ENCODE measurements around the gene WBP4. TPM values are rescaled to one million over a fixed set of nuclear protein-coding genes. Genes with fewer than 3 reads are reported as not detected.
"Not testable (repeated sequence)": the region's sequence is repeated elsewhere in the genome, so short reads cannot be mapped to it uniquely, and the experiment has no call there.

WBP4 gene
- total RNA-seq, 6 donors from 2014 or later: 7.0 to 18.3 (median 8.9) TPM

DNA sequence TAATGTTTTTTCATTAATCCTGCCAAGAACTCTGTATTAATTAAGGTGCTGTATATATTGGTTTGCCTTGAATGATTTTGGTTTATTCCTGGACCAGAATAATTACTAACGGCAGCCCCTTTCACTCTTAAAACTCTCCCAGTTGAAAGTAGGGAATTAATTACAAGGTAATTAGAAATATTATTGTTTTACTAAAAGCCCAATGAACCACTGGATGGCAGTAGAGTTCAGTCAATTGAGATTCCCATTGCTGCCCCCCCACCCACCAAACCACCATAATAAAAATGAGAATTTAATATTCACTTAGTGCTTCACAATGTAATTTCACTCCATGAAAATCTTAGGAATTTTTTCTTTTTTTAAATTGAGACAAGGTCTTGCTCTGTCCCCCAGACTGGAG is 13.7 kb downstream of the WBP4 start:
- Histone ChIP-seq H3K4me3 (no peak overlapping the region), H3K27ac (no peak overlapping the region), H3K36me3 (peaks cover 21 to 76% (median 53%) of the 10 kb centered on the region in 4 donors), H3K9me3 (no peaks in the 10 kb centered on the region), H3K27me3 (no peaks in the 10 kb centered on the region), H3K4me1 (no peaks in the 10 kb centered on the region)
- WGBS, 2 donors: 54 to 58% methylated on average over 1 of the region's 1 CpG
- ATAC-seq (ENCODE audit: low FRiP score in 2 of 2) (peak in 1 of 2 donors; percentile 55), DNase-seq (no peak)
- TF ChIP-seq, protein P1, sequence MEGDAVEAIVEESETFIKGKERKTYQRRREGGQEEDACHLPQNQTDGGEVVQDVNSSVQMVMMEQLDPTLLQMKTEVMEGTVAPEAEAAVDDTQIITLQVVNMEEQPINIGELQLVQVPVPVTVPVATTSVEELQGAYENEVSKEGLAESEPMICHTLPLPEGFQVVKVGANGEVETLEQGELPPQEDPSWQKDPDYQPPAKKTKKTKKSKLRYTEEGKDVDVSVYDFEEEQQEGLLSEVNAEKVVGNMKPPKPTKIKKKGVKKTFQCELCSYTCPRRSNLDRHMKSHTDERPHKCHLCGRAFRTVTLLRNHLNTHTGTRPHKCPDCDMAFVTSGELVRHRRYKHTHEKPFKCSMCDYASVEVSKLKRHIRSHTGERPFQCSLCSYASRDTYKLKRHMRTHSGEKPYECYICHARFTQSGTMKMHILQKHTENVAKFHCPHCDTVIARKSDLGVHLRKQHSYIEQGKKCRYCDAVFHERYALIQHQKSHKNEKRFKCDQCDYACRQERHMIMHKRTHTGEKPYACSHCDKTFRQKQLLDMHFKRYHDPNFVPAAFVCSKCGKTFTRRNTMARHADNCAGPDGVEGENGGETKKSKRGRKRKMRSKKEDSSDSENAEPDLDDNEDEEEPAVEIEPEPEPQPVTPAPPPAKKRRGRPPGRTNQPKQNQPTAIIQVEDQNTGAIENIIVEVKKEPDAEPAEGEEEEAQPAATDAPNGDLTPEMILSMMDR (IDR thresholded peaks at IDR 0.05): peak in 5 of 6 experiments; percentile 21 to 53 (median 44)
- no peak for TF ChIP-seq POLR2AphosphoS5 (IDR thresholded peaks at IDR 0.05)

DNA sequence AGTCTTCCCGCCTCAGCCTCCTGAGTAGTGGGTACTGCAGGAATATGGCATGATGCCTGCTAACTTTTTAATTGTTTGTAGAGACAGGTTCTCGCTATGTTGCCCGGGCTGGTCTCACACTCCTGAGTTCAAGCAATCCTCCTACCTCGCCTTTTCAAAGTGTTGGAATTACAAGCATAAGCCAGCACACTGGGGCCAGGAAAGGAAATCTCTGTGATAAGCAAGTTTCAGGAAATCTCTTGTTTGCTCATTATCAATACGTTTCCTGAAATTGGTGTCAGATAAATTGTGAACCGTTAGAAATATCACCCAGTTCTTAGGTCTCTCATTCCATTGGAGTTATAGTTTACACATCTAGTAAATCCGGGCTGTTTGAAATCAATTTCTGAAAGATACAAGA is 14.2 kb downstream of the WBP4 start:
- Histone ChIP-seq H3K36me3 (peaks cover 18 to 73% (median 49%) of the 10 kb centered on the region in 4 donors), H3K9me3 (no peaks in the 10 kb centered on the region), H3K4me3 (no peak overlapping the region), H3K4me1 (no peaks in the 10 kb centered on the region), H3K27ac (no peak overlapping the region), H3K27me3 (no peaks in the 10 kb centered on the region)
- WGBS, 2 donors: 78 to 80% methylated on average over 7 of the region's 7 CpGs
- TF ChIP-seq, protein P1 (IDR thresholded peaks at IDR 0.05): no peak
- TF ChIP-seq POLR2AphosphoS5 (IDR thresholded peaks at IDR 0.05) (no peak), POLR2A (IDR thresholded peaks at IDR 0.05) (no peak), EP300 (IDR thresholded peaks at IDR 0.05) (no peak)
- DNase-seq: no peak
- ATAC-seq (ENCODE audit: low FRiP score in 2 of 2): no peak

DNA sequence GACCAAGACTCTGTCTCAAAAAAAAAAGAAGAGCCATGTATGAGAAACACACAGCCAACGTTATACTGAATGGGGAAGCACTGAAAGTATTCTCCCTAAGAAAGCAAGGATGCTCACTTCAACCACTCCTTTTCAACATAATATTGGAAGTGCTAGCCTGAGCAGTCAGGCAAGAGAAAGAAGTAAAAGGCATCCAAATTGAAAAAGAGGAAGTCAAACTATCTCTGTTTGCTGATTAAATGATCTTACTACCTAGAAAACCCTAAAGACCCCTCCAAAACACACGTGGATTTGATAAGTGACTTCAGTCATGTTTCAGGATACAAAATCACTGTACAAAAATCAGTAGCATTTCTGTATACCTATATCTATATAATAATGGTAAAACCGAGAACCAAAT is 16.2 kb downstream of the WBP4 start:
- no peaks in the 10 kb centered on the region for H3K4me1 ChIP-seq
- no peak overlapping the region for H3K27ac ChIP-seq
- no peak for TF ChIP-seq EP300 (IDR thresholded peaks at IDR 0.05)
- TF ChIP-seq POLR2AphosphoS5 (IDR thresholded peaks at IDR 0.05): no peak
- no peak for TF ChIP-seq POLR2A (IDR thresholded peaks at IDR 0.05)
- TF ChIP-seq, protein P1 (IDR thresholded peaks at IDR 0.05): no peak
- peaks cover 11 to 73% (median 44%) of the 10 kb centered on the region in 4 donors for H3K36me3 ChIP-seq
- ATAC-seq (ENCODE audit: low FRiP score in 2 of 2): no peak
- WGBS, 2 donors: 82 to 91% methylated on average over 3 of the region's 3 CpGs
- no peak for DNase-seq
- no peak overlapping the region for H3K4me3 ChIP-seq
- H3K27me3 ChIP-seq: no peaks in the 10 kb centered on the region
- H3K9me3 ChIP-seq: no peaks in the 10 kb centered on the region

DNA sequence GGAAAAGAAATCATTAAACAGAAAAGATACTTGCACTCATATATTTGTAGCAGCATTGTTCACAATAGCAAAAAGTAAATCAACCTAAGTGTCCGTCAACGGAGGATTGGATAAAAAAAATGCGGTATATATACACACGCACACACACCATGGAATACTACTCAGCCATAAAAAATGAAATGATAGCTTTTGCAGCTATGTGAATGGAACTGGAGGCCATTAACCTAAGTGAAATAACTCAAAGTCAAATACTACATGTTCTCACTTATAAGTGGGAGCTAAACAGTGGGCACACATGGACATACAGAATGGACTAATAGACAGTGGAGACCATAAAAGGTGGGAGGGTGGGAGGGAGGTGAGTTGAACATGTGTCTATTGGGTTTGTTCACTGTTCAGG is 18.4 kb downstream of the WBP4 start:
- Histone ChIP-seq H3K4me1 (no peaks in the 10 kb centered on the region), H3K27ac (no peak overlapping the region), H3K27me3 (no peaks in the 10 kb centered on the region), H3K36me3 (peaks cover 9 to 70% (median 42%) of the 10 kb centered on the region in 4 donors), H3K4me3 (no peak overlapping the region), H3K9me3 (no peaks in the 10 kb centered on the region)
- ATAC-seq (ENCODE audit: low FRiP score in 2 of 2) (no peak), DNase-seq (no peak)
- TF ChIP-seq POLR2A (IDR thresholded peaks at IDR 0.05) (no peak), EP300 (IDR thresholded peaks at IDR 0.05) (no peak), POLR2AphosphoS5 (IDR thresholded peaks at IDR 0.05) (no peak)
- TF ChIP-seq, protein P1 (IDR thresholded peaks at IDR 0.05): no peak
- WGBS, 2 donors: 96 to 100% methylated on average over 4 of the region's 4 CpGs

DNA sequence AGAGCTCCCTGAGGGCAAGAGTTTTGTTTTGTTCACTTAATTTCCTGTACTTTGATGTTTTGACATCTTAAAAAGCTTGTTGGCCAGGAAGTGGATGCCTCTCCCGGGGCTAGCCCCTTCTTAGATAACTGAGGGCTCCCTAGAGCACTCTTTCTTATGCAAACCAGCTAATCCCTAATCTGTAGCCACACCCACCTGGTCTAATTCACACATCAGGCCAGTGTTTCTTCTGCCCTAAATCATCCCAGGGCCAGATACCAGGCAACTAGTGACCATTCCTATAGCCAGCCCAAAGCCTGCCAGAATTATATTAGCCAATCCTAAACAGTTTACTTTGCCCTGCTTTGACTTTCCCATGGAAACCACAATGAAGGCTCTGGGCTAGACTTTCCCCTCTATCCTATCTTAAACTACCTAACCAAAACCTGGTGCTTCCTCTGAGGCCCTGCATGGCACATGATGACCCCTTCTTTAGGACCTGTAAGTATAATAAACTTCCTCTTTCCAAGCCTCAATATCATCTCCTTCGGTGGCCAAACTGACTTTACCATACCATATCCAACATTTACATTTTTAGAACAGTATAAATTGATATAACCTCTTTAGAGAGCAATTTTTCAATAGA is 24.8 kb downstream of the WBP4 start:
- Histone ChIP-seq H3K4me3 (no peak overlapping the region), H3K36me3 (peaks cover 0 to 35% (median 14%) of the 10 kb centered on the region in 4 donors), H3K27ac (no peak overlapping the region), H3K4me1 (no peaks in the 10 kb centered on the region), H3K27me3 (no peaks in the 10 kb centered on the region), H3K9me3 (no peaks in the 10 kb centered on the region)
- TF ChIP-seq, protein P1 (IDR thresholded peaks at IDR 0.05): no peak
- TF ChIP-seq EP300 (IDR thresholded peaks at IDR 0.05) (no peak), POLR2A (IDR thresholded peaks at IDR 0.05) (no peak), POLR2AphosphoS5 (IDR thresholded peaks at IDR 0.05) (no peak)
- no peak for ATAC-seq (ENCODE audit: low FRiP score in 2 of 2)
- DNase-seq: no peak
- 66 to 67% methylated on average over 2 of the region's 2 CpGs for WGBS, 2 donors

DNA sequence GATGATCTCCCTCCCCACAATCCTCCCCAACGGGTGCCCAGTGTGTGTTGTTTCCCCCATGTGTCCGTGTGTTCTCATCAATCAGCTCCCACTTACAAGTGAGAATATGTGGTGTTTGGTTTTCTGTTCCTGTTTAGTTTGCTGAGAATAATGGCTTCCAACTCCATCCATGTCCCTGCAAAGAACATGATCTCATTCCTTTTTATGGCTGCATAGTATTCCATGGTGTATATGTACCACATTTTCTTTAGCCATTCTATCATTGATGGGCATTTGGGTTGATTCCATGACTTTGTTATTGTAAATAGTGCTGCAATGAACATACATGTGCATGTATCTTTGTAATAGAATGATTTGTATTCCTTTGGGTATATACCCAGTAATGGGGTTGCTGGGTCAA is 34.4 kb downstream of the WBP4 start:
- not testable (repeated sequence) for ATAC-seq (ENCODE audit: low FRiP score in 2 of 2); H3K36me3 ChIP-seq
- WGBS, 2 donors: 88 to 100% methylated on average over 2 of the region's 2 CpGs

More for the DNA sequence above, 34.4 kb downstream of the WBP4 start:
- not testable (repeated sequence) for H3K4me1 ChIP-seq, H3K27ac ChIP-seq, H3K4me3 ChIP-seq, DNase-seq, H3K27me3 ChIP-seq, H3K9me3 ChIP-seq
